ENCODE data around the gene RSAD1. TPM values are rescaled to one million over a fixed set of nuclear protein-coding genes. Genes with fewer than 3 reads are reported as not detected.

Gene RSAD1
- total and polyA plus RNA-seq, 10 of the 15 experiments (the other 5 are each of a cell fraction or from before 2014, with no cell fraction given), result 2.5 to 28.1 (median 22.6) TPM

DNA sequence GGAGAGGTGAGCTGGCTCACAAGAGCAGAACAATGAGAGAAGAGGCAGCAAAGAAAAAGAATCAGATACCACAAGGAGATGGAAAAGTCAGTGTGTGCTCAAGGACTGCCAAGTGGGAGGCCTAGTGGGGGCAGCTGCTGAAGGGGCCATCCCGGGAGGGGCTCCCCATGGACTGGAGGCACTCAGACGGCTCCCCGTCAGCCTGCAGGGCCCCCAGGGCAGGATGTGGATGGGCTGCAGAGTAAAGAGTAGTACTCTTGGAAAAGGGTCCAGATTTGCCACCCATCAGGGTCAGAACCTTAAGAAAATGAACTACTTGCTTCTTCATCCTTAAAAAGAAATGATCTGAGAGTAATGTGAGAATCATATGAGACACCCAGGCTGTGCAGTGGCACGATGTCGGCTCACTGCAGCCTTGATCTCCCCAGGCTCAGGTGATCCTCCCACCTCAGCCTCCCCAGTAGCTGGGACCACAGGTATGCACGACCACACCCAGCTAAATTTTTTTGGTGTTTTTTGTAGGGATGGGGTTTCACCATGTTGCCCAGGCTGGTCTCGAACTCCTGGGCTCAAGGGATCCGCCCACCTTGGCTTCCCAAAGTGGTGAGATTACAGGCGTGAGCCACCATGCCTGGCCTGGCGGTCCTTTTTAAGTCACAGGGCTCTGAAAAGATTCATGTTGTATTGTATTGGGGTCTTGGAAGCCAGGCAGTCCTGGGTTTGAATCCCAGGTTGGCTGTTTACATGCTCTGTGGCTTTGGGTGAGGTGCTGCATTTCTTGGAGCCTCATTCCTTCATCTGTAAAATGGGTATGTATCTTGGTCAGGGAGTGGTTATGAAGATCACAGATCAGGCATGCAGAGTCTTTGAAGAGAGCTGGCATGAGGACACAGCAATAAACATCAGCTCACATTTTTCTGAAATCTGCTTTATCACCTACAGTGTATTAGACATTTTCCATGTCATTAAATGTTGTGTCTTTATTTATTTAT lies 37.5 kb upstream of the RSAD1 start:
- Histone ChIP-seq H3K4me3 (no peak overlapping the region), H3K79me2 (ENCODE audit: control insufficient read depth, insufficient read depth, low read length) (no peaks in the 10 kb centered on the region), H3K9ac (ENCODE audit: control insufficient read depth, insufficient read depth, low read length) (no peak overlapping the region), H2AFZ (ENCODE audit: control insufficient read depth, low read depth, low read length) (no peak overlapping the region), H3K27ac (ENCODE audit: control insufficient read depth, insufficient read depth) (no peak overlapping the region), H3K9me3 (replicated peaks; ENCODE audit: control insufficient read depth, insufficient read depth, low read length) (no peaks in the 10 kb centered on the region), H4K20me1 (ENCODE audit: control insufficient read depth, insufficient read depth) (no peaks in the 10 kb centered on the region), H3K4me1 (ENCODE audit: control insufficient read depth, insufficient read depth, low read length) (no peaks in the 10 kb centered on the region), H3K4me2 (ENCODE audit: control insufficient read depth, insufficient read depth) (no peak overlapping the region), H3K27me3 (replicated peaks in 1 of 2; ENCODE audit: control insufficient read depth in 2 of 2, insufficient read depth in 2 of 2, low read length in 1 of 2) (no peaks in the 10 kb centered on the region), H3K36me3 (ENCODE audit: control insufficient read depth in 2 of 2, insufficient read depth in 2 of 2, low read length in 1 of 2) (no peaks in the 10 kb centered on the region)
- ChIA-PET CTCF (no interaction called here), RAD21 (ENCODE audit: unreplicated experiment) (no interaction called here), POLR2A (interaction anchor here (1.2 kb wide), 1 partner anchor 10 kb away, joined by 3 read pairs; no protein-coding TSS in a partner anchor), SMC1A (ENCODE audit: uncharacterized antibody, unreplicated experiment) (no interaction called here)
- DNase-seq (ENCODE audit: low read depth, low spot score) (no peak), ATAC-seq (no peak), FAIRE-seq (no peak)
- WGBS (ENCODE audit: insufficient coverage, insufficient replicate concordance, low lambda C conversion rate, missing lambda C conversion rate), result 85% methylated on average over 10 of the region's 10 CpGs
- BruUV-seq (replicated peaks), result no TSS peak
- in situ Hi-C loops (cut with MboI), result no loop called here
- intact Hi-C loops (cut with micrococcal nuclease; ENCODE audit: unreplicated experiment), result no loop called here
- TF ChIP-seq RELA (IDR thresholded peaks at IDR 0.05; ENCODE audit: borderline replicate concordance, partially characterized antibody), result no peak
- no peak for TF ChIP-seq STAT3 (IDR thresholded peaks at IDR 0.05; ENCODE audit: low read depth, low read length)
- TF ChIP-seq, protein P1, sequence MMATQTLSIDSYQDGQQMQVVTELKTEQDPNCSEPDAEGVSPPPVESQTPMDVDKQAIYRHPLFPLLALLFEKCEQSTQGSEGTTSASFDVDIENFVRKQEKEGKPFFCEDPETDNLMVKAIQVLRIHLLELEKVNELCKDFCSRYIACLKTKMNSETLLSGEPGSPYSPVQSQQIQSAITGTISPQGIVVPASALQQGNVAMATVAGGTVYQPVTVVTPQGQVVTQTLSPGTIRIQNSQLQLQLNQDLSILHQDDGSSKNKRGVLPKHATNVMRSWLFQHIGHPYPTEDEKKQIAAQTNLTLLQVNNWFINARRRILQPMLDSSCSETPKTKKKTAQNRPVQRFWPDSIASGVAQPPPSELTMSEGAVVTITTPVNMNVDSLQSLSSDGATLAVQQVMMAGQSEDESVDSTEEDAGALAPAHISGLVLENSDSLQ (IDR thresholded peaks at IDR 0.05), result no peak
- TF ChIP-seq, protein P2, sequence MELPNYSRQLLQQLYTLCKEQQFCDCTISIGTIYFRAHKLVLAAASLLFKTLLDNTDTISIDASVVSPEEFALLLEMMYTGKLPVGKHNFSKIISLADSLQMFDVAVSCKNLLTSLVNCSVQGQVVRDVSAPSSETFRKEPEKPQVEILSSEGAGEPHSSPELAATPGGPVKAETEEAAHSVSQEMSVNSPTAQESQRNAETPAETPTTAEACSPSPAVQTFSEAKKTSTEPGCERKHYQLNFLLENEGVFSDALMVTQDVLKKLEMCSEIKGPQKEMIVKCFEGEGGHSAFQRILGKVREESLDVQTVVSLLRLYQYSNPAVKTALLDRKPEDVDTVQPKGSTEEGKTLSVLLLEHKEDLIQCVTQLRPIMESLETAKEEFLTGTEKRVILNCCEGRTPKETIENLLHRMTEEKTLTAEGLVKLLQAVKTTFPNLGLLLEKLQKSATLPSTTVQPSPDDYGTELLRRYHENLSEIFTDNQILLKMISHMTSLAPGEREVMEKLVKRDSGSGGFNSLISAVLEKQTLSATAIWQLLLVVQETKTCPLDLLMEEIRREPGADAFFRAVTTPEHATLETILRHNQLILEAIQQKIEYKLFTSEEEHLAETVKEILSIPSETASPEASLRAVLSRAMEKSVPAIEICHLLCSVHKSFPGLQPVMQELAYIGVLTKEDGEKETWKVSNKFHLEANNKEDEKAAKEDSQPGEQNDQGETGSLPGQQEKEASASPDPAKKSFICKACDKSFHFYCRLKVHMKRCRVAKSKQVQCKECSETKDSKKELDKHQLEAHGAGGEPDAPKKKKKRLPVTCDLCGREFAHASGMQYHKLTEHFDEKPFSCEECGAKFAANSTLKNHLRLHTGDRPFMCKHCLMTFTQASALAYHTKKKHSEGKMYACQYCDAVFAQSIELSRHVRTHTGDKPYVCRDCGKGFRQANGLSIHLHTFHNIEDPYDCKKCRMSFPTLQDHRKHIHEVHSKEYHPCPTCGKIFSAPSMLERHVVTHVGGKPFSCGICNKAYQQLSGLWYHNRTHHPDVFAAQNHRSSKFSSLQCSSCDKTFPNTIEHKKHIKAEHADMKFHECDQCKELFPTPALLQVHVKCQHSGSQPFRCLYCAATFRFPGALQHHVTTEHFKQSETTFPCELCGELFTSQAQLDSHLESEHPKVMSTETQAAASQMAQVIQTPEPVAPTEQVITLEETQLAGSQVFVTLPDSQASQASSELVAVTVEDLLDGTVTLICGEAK (IDR thresholded peaks at IDR 0.05; ENCODE audit: borderline replicate concordance), result no peak
- TF ChIP-seq NR2C1 (IDR thresholded peaks at IDR 0.05), result no peak
- TF ChIP-seq GABPA (IDR thresholded peaks at IDR 0.05; ENCODE audit: low read depth), result no peak
- TF ChIP-seq, protein P3, sequence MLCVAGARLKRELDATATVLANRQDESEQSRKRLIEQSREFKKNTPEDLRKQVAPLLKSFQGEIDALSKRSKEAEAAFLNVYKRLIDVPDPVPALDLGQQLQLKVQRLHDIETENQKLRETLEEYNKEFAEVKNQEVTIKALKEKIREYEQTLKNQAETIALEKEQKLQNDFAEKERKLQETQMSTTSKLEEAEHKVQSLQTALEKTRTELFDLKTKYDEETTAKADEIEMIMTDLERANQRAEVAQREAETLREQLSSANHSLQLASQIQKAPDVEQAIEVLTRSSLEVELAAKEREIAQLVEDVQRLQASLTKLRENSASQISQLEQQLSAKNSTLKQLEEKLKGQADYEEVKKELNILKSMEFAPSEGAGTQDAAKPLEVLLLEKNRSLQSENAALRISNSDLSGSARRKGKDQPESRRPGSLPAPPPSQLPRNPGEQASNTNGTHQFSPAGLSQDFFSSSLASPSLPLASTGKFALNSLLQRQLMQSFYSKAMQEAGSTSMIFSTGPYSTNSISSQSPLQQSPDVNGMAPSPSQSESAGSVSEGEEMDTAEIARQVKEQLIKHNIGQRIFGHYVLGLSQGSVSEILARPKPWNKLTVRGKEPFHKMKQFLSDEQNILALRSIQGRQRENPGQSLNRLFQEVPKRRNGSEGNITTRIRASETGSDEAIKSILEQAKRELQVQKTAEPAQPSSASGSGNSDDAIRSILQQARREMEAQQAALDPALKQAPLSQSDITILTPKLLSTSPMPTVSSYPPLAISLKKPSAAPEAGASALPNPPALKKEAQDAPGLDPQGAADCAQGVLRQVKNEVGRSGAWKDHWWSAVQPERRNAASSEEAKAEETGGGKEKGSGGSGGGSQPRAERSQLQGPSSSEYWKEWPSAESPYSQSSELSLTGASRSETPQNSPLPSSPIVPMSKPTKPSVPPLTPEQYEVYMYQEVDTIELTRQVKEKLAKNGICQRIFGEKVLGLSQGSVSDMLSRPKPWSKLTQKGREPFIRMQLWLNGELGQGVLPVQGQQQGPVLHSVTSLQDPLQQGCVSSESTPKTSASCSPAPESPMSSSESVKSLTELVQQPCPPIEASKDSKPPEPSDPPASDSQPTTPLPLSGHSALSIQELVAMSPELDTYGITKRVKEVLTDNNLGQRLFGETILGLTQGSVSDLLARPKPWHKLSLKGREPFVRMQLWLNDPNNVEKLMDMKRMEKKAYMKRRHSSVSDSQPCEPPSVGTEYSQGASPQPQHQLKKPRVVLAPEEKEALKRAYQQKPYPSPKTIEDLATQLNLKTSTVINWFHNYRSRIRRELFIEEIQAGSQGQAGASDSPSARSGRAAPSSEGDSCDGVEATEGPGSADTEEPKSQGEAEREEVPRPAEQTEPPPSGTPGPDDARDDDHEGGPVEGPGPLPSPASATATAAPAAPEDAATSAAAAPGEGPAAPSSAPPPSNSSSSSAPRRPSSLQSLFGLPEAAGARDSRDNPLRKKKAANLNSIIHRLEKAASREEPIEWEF (IDR thresholded peaks at IDR 0.05; ENCODE audit: insufficient replicate concordance, low read depth, low read length), result no peak
- TF ChIP-seq ZSCAN29 (IDR thresholded peaks at IDR 0.05), result no peak
- TF ChIP-seq, protein P4, sequence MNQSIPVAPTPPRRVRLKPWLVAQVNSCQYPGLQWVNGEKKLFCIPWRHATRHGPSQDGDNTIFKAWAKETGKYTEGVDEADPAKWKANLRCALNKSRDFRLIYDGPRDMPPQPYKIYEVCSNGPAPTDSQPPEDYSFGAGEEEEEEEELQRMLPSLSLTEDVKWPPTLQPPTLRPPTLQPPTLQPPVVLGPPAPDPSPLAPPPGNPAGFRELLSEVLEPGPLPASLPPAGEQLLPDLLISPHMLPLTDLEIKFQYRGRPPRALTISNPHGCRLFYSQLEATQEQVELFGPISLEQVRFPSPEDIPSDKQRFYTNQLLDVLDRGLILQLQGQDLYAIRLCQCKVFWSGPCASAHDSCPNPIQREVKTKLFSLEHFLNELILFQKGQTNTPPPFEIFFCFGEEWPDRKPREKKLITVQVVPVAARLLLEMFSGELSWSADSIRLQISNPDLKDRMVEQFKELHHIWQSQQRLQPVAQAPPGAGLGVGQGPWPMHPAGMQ (IDR thresholded peaks at IDR 0.05; ENCODE audit: borderline replicate concordance), result no peak

Data from GM12878 (cell line).